Measurements from ENCODE around the gene ASH1L.
"Not testable (repeated sequence)": the region's sequence is repeated elsewhere in the genome, so short reads cannot be mapped to it uniquely, and the experiment has no call there.

Gene ASH1L

DNA sequence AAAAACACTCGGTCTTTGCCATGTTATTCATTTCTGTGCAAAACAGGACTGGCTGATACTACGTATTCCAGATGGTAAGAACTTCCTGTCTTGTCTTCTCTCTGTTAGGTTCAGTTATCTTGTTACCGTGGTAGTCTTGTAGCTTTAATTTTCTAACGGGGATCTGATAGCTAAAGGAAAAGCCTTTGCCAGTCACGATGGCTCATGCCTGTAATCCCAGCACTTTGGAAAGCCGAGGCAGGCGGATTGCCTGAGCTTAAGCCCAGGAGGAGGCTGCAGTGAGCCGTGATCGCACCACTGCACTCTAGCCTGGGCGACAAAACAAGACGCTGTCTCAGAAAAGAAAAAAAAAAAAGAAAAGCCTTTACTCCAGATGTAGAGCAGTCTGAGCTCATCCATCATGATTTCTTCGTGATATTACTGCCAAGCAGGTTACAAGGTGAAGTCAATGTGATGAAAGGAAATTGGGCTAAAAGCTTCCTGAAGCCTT is 36.3 kb upstream of the ASH1L start:
- in situ Hi-C loops (cut with HindIII; ENCODE audit: low pct_ligation_motif_present, low sequenced_read_pairs) = no loop called here
- DNase-seq = peak; percentile 53

DNA sequence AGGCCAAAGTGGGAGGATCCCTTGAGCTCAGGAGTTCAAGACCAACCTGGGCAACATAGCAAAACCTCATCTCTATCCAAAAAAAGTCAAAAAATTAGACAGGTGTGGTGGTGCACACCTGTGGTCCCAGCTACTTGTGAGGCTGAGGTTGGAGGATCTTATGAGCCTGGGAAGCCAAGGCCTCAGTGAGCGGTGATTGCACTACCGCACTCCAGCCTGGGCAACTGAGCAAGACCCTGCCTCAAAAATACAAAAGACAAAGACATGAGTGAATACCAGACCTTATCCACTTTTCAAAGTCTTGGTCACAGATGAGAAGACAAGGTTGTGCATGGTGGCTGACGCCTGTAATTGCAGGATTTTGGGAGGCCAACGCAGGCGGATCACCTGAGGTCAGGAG is 34.3 kb upstream of the ASH1L start:
- TF ChIP-seq, protein P1, sequence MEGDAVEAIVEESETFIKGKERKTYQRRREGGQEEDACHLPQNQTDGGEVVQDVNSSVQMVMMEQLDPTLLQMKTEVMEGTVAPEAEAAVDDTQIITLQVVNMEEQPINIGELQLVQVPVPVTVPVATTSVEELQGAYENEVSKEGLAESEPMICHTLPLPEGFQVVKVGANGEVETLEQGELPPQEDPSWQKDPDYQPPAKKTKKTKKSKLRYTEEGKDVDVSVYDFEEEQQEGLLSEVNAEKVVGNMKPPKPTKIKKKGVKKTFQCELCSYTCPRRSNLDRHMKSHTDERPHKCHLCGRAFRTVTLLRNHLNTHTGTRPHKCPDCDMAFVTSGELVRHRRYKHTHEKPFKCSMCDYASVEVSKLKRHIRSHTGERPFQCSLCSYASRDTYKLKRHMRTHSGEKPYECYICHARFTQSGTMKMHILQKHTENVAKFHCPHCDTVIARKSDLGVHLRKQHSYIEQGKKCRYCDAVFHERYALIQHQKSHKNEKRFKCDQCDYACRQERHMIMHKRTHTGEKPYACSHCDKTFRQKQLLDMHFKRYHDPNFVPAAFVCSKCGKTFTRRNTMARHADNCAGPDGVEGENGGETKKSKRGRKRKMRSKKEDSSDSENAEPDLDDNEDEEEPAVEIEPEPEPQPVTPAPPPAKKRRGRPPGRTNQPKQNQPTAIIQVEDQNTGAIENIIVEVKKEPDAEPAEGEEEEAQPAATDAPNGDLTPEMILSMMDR (IDR thresholded peaks at IDR 0.05; ENCODE audit: low read depth, low read length, missing control alignments) = no peak
- H3K4me3 ChIP-seq (ENCODE audit: low read depth, low read length) = no peak overlapping the region

More for the DNA sequence above, 36.3 kb upstream of the ASH1L start:
- no peaks in the 10 kb centered on the region for H3K27me3 ChIP-seq (replicated peaks)
- no peak overlapping the region for H3K27ac ChIP-seq
- TF ChIP-seq, protein P1 (IDR thresholded peaks at IDR 0.05; ENCODE audit: low read depth, low read length, missing control alignments) = peak; percentile 34
- no peaks in the 10 kb centered on the region for H3K36me3 ChIP-seq (replicated peaks)
- H3K4me3 ChIP-seq (ENCODE audit: low read depth, low read length) = peak overlapping the region; percentile 9

DNA sequence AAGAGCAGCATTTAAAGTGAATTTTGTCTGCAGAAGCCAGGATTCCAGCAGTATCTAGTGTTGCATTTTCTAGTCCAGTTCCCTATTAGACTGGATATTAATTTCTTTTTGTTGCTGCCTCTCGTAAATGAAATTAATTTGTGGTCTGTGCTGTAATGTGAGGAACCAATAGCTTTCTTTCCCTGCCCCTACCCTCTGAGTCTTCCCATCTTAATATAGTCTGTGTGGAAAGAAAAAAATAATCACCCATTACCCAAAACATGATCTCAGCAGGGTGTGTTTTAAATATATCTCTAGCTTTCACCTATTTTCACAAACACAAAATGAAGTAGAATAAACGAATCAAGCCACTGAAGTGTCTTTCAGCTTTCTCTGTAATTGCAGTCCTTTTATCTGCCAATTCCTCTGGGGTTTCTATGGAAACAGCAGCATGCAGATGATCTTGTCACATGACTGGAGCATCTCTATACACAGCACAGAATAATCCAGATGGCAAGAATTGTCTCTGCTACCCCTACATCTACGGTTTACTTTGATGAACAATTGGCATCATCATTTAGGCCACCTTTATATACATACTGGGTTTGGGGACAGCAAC is 33.4 kb upstream of the ASH1L start:
- DNase-seq; H3K27ac ChIP-seq; H3K4me3 ChIP-seq (ENCODE audit: low read depth, low read length); H3K27me3 ChIP-seq (replicated peaks); in situ Hi-C loops (cut with HindIII; ENCODE audit: low pct_ligation_motif_present, low sequenced_read_pairs); H3K36me3 ChIP-seq (replicated peaks): not testable (repeated sequence)

More for the DNA sequence above, 34.3 kb upstream of the ASH1L start:
- H3K27ac ChIP-seq = no peak overlapping the region
- H3K36me3 ChIP-seq (replicated peaks) = no peaks in the 10 kb centered on the region
- no peaks in the 10 kb centered on the region for H3K27me3 ChIP-seq (replicated peaks)
- in situ Hi-C loops (cut with HindIII; ENCODE audit: low pct_ligation_motif_present, low sequenced_read_pairs) = no loop called here
- no peak for DNase-seq

- Histone ChIP-seq H3K27ac (no peak overlapping the region), H3K4me3 (ENCODE audit: low read depth, low read length) (no peak overlapping the region), H3K36me3 (replicated peaks) (no peaks in the 10 kb centered on the region), H3K27me3 (replicated peaks) (no peaks in the 10 kb centered on the region)
- TF ChIP-seq, protein P1 (IDR thresholded peaks at IDR 0.05; ENCODE audit: low read depth, low read length, missing control alignments) = peak; percentile 50
- peak; percentile 40 for DNase-seq
- in situ Hi-C loops (cut with HindIII; ENCODE audit: low pct_ligation_motif_present, low sequenced_read_pairs) = no loop called here
Observed at GRCh38 chr1:155591770-155592169, 29.2 kb upstream of the ASH1L start.

GRCh38 chr1:155590516-155591247 is 28.1 kb upstream of the ASH1L start:
- H3K27me3 ChIP-seq (replicated peaks); H3K36me3 ChIP-seq (replicated peaks); H3K27ac ChIP-seq; H3K4me3 ChIP-seq (ENCODE audit: low read depth, low read length); DNase-seq; in situ Hi-C loops (cut with HindIII; ENCODE audit: low pct_ligation_motif_present, low sequenced_read_pairs): not testable (repeated sequence)

DNA sequence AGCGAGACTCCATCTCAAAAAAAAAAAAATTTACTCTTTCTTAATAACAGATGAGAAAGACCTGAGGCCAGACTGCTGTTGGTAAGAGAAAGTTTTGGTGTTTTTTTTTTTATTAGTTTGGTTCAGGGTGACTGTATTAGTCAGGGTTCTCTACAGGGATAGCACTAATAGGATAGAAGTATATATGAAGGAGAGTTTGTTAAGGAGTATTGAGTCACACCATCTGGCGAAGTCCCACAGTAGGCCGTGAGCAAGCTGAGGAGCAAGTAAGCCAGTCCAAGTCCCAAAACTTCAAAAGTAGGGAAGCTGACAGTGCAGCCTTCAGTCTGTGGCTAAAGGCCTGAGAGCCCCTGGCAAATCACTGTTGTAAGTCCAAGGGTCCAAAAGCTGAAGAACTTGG is 26.7 kb upstream of the ASH1L start:
- in situ Hi-C loops (cut with HindIII; ENCODE audit: low pct_ligation_motif_present, low sequenced_read_pairs); H3K36me3 ChIP-seq (replicated peaks); H3K4me3 ChIP-seq (ENCODE audit: low read depth, low read length); H3K27me3 ChIP-seq (replicated peaks); DNase-seq; H3K27ac ChIP-seq: not testable (repeated sequence)

DNA sequence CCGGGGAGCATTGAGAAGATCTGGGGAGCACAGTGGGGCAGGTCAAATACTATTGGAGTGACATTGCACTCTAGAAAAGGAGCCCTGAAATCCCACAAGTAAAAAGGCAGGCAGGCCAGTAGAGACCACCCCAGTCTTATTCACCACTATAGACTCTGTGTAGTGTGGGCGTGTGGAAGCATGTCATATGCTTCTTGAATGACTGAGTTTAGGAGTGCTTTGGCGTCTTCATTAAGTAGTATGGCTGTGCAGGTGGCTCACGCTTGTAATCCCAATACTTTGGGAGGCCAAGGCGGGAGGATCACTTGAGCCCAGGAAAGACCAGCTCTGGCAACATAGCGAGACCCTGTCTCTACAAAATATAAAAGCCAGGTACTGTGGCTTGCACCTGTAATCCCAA is 21.2 kb upstream of the ASH1L start:
- H3K27ac ChIP-seq; DNase-seq; H3K36me3 ChIP-seq (replicated peaks); H3K27me3 ChIP-seq (replicated peaks); in situ Hi-C loops (cut with HindIII; ENCODE audit: low pct_ligation_motif_present, low sequenced_read_pairs); H3K4me3 ChIP-seq (ENCODE audit: low read depth, low read length): not testable (repeated sequence)

GRCh38 chr1:155575608-155576007 is 13.0 kb upstream of the ASH1L start:
- DNase-seq; H3K36me3 ChIP-seq (replicated peaks); H3K4me3 ChIP-seq (ENCODE audit: low read depth, low read length); in situ Hi-C loops (cut with HindIII; ENCODE audit: low pct_ligation_motif_present, low sequenced_read_pairs); H3K27ac ChIP-seq; H3K27me3 ChIP-seq (replicated peaks): not testable (repeated sequence)

Data from brain microvascular endothelial cell (primary cell).